GM18498 (cell line): ENCODE data around the gene RNF168.
"Not testable (repeated sequence)": the region's sequence is repeated elsewhere in the genome, so short reads cannot be mapped to it uniquely, and the experiment has no call there.

ENCODE experiments used
- ATAC-seq: cut with Tn5 transposase; IDR thresholded peaks from one replicate; pipeline ENCODE4 v1.9.1; 2021; ENCODE audit warnings: mild to moderate bottlenecking, moderate library complexity; ENCODE audit not compliant: unreplicated experiment

Gene RNF168

DNA sequence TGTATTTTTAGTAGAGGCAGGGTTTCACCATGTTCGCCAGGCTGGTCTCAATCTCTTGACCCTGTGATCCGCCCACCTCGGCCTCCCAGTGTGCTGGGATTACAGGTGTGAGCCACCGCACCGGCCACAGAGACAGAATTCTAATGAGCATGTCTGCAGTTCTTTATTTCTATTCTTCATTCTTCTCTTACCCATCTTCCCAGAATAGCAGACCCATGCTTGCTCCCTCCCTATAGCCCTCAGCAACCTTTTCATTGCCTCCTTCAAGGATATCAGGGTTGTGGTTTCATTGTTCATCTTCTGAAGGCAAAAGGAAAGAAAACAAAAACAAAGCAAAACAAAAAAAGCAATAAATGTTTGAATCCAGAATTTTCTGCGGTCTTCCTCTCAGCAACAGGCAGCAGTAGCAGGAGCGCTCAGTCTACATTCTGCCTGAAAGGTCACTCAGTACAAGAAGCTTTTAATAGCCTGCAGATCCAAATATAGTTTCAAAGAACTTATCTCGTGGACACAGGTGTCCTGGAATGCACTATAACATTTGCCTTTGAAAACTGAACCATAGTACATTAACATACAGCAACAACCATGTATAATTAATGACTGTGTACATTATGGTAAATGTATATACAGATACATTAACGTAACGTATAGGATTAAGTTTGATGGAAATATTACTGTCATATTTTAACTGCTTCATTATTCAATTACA lies 11.5 kb upstream of the RNF168 start, which contains the start of gene SMCO1:
Gene SMCO1 (minus strand): TSS at position 434 of the 709 bp plus-strand sequence. CDS start 137 bp downstream, at position 297.
- no peak for ATAC-seq

DNA sequence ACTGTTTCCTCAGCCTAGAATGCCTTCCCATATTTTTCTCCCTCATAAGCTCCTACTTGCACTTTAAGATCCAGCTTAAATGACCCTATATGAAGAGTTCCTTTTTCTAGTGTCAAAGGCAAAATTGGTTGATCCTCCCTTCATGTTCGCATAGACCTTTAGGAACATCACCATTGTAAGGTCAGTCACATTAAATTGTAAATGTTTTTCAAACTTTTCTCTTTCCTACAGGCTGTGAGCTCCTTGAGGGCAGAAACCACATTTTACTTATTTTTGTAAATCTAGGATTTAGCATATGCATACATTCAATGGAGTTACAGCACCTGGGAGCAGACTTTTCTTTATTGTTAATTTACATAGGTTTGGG lies 10.8 kb upstream of the RNF168 start:
- no peak for ATAC-seq

DNA sequence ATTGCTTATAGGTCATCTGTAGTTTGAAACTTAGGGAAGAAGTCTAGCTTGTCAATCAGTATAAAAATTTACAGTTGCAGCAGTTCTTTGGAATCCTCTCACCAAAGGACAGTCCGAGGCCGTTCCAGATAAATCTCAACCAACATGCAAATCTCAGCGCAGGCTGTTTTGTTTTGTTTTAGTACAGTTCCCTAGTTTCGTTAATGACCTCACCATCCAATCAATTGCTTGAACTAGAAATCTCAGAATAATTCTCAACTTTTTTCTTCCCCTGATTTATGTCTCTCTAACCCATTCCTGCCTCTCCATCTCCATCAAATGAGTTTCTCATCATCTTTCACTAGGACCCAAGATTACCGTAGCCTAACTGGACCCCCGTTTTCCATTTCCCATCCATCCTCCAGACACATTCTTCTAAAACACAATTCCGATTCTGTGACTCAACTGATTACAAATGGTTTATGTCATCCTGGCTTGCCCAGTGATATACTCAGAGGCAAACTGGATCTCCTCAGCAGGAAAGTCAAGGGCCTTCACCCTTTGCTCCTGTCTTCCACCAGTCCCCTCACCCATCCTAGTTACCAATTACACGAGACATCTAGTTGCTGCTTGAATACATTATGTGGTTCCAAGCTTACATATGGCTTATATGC lies 10.3 kb upstream of the RNF168 start:
- ATAC-seq: no peak

DNA sequence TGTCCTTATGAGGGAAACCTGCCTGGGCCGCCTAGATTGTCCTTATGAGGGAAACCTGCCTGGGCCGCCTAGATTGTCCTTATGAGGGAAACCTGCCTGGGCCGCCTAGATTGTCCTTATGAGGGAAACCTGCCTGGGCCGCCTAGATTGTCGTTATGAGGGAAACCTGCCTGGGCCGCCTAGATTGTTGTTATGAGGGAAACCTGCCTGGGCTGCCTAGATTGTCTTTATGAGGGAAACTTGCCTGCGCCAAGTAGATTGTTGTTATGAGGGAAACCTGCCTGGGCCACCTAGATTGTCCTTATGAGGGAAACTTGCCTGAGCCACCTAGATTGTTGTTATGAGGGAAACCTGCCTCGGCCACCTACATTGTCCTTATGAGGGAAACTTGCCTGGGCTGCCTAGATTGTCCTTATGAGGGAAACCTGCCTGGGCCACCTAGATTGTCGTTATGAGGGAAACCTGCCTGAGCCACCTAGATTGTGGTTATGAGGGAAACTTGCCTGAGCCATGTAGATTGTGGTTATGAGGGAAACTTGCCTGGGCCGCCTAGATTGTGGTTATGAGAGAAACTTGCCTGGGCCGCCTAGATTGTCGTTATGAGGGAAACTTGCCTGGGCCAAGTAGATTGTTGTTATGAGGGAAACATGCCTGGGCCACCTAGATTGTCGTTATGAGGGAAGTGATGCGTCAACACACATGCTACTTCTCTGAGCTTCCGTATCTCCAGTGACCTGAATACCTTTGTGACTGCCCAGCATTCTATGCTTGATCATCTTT lies 8.3 kb upstream of the RNF168 start:
- ATAC-seq: not testable (repeated sequence)

DNA sequence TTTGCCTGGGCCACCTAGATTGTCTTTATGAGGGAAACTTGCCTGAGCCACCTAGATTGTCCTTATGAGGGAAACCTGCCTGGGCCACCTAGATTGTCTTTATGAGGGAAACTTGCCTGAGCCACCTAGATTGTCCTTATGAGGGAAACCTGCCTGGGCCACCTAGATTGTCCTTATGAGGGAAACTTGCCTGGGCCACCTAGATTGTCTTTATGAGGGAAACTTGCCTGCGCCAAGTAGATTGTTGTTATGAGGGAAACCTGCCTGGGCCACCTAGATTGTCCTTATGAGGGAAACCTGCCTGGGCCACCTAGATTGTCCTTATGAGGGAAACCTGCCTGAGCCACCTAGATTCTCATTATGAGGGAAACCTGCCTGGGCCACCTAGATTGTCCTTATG lies 7.5 kb upstream of the RNF168 start:
- ATAC-seq: not testable (repeated sequence)

DNA sequence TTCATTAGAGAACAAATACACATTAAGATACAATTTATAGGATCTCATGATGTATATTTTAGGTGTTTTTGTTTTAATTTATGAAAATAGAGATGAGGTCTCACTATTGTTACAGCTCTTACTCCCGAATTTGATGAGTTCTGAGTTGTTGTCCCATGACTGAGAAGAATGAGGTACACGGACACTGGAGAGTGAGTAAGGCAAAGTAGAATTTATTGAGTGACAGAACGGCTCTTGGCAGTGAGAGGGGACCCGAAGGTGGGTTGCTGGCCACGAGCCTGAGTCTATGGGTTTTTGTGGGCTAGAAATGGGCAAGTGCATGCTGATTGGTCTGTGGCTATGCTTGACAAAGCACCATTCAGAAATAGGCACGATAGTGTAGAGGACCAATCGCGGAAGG lies 3.1 kb upstream of the RNF168 start:
- ATAC-seq: no peak

DNA sequence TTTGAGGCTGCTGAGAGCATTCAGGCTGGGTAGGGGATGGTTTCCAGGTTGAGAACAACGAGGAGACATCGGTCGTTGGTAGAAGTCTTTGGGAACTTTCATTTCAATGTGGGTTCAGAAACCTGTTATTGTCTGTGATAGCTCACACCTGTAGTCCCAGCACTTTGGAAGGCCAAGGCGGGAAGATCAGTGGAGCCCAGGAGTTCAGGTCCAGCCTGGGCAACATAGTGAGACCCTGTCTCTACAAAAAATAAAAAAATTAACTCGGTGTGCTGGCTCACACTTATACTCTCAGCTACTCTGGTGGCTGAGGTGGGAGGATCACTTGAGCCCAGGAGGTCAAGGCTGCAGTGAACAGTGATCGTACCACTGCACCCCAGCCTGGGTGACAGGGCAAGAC lies 988 bp upstream of the RNF168 start:
- ATAC-seq: no peak

DNA sequence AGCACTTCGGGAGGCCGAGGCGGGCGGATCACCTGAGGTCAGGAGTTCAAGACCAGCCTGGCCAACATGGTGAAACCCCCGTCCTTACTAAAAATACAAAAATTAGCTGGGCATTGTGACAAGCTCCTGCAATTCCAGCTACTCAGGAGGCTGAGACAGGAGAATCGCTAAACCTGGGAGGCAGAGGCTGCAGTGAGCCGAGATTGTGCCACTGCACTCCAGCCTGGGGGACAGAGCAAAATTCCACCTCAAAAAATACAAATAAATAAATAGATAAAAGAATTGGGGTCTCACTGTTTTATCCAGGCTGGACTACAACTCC lies 470 bp upstream of the RNF168 start:
- not testable (repeated sequence) for ATAC-seq

DNA sequence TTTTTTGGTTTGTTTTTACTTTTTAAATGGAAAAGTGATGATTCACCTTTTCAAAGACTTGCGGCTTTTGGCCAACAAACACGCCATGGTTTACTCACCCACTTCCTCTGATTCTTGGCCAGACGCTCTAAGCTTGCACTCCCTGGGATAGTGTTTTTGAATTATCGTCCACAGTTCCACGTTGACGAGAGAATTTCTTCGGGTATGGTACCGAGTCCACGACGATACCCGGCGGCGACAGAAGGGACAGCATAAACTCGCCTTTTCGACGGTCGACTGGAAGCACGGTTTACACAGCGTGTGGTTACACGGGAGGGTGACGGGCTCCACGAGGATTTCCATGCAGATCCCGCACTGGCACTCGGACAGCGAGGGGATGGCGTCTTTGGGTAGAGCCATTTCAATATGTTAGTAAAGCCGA lies 783 bp downstream of the RNF168 start:
- ATAC-seq: peak; percentile 5

DNA sequence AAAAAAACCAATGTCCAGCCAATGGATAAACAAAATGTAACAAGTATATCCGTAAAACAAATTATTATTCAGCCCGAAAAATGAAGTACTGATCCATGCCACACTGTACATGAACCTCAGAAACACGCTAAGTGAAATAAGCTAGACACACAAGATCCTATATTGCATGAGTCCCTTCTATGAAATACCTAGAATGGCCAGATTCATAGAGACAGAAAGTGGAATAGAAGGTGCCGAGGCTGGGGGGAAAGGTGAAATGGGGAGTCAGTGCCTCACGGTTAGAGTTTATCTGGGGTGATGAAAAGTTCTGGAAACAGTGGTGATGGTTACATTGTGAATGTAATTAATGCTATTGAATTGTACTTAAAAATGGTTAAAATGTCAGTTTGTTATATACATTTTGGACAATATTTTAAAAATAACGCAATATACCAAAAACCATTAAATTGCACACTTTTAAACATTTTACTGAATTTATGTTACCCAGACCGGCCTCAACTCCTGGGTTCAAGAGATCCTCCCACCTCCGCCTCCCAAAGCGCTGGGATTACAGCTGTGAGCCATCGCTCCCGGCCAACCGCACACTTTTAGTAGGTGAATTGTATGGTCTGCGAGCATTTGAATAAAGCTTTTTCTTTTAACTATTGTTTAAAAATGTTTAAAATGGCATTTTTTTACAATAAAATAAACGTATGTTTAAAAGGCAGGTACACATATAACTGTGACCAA lies 2.1 kb downstream of the RNF168 start:
- ATAC-seq: no peak

DNA sequence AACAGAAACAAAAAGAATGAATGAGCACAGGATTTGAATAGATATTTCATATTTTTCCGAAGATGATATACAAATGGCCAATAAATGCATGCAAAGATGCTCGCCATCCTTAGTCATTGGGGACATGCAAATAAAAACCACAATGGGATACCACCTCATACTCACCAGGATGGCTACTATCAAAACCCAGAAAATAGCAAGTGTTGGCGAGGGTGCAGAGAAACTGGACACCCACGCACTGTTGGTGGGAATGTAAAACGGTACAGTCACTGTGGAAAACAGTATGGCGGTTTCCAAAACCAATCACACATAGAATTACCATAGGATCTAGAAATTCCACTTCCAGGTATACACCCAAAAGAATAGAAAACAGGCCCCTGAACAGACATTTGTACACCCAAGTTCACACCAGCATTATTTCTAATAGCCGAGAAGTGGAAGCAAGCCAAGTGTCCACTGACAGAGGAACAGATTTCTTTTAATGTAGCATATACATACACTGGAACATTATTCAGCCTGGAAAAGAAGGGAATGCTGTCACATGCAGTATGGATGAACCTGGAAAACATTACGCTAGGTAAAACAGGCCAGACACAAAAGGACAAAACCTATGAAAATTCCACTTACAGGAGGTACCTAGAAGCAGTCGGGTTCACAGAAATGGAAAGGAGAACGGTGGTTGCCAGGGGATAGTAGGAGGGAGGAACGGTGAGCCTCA lies 3.6 kb downstream of the RNF168 start:
- no peak for ATAC-seq

DNA sequence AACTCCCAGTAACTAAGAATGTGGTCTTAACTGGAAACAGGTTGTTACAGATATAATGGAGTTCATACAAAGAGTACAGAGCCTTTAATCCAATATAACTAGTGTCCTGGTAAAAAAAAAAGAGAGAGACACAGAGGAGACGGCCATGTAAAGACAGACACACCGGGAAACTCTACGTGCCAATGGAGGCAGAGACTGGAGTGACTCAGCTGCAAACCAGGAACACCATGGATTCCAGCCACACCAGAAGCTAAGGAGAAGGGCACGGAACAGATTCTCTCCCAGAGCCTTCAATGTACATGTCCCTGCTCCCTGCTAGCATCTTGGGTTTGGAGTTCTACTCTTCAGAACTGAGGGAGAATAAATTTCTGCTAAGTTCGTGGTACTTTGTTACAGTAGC lies 4.5 kb downstream of the RNF168 start:
- ATAC-seq: no peak

DNA sequence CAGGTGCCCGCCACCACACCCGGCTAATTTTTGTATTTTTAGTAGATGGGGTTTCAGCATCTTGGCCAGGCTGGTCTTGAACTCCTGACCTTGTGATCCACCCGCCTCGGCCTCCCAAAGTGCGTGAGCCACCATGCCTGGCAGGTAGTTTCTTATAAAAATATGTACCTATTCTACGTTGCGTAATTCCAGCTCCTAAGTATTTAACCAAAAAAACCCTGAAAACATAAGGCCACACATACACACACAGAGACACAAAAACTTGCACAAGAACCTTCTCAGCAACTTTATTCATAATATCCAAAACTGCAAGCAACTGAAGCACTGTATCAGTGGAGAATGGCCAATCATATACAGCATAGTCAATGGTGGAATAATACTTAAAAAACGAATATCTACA lies 5.3 kb downstream of the RNF168 start:
- no peak for ATAC-seq

DNA sequence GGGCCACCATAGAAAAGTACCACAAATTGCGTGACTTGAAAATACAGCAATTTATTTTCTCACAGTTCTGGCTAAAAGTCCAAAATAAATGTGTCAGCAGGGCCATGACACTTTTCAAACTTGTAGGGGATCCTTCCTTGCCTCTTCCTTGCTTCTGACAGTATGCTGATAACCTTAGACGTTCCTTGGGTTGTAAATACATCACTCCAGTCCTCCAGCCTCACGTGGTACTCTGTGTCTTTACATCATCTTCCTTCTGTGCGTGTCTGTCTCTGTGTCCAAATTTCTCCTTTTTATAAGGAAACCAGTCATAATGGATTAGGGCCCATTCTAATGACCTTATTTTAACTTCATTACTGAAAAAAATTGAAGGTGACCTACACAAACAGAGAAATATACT lies 7.4 kb downstream of the RNF168 start:
- no peak for ATAC-seq

DNA sequence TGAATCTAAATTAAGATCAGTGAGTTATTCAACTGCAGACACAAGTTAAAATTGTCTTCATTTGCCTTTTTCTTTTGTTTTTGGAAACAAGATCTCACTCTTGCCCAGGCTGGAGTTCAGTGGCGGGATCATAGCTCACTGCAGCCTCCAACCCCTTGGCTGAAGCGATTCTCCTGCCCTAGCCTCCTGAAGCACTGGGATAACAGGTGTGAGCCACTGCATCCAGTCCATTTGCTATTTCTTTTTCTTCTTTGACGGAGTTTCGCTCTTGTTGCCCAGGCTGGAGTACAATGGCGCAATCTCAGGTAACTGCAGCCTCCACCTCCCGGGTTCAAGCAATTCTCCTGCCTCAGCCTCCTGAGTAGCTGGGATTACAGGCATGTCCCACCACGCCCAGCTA lies 10.3 kb downstream of the RNF168 start:
- no peak for ATAC-seq

DNA sequence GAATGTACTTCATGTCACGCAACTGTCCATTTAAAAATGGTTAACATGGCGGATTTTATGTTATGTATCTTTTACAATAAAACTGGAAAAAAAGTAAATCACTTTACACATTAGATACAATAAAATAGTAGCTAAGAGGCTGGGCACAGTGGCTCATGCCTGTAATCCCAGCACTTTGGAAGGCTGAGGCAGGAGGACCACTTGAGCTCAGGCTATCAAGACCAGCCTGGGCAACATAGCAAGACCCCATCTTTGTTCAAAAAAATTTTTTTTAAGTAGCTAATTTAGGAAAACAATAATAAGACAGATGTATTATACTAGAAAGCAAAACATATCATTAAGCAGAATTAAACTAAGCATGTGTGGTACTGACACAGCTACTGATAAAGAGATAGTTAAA lies 11.5 kb downstream of the RNF168 start:
- no peak for ATAC-seq

DNA sequence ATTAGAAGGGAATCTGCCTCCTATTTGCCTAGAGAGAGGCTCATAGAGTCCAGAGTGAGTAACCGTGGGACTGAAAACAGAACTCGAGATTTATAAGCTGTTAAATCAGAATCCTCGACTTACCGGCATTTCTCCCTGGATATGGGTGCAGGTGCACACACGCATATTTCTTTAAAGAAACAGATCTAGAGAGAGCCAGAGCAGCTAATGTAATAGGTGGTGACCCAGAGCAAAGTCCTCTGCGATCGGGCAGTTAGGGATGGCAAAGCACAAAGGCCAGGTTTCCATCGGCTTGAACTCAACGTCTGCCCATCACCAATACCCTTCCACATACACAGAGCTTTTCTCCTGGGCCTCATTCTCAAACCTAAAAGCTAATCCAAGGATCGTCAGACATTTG lies 13.8 kb downstream of the RNF168 start:
- ATAC-seq: no peak

DNA sequence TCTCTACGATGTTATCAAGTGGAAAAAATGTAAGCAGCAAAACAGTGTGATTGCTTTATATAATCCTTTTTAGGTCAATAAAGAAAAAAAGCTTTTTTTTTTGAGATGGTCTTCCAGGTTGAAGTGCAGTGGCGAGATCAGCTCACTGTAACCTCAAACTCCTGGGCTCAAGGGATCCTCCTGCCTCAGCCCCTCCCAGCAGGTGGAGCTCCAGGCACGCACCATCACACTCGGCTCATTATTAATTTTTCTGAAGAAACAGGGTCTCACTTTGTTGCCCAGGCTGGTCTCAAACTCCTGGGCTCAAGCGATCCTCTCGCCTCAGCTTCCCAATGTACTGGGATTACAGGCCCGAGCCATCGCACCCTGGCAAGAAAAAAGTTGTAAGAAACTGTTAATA lies 17.3 kb downstream of the RNF168 start:
- ATAC-seq: no peak

DNA sequence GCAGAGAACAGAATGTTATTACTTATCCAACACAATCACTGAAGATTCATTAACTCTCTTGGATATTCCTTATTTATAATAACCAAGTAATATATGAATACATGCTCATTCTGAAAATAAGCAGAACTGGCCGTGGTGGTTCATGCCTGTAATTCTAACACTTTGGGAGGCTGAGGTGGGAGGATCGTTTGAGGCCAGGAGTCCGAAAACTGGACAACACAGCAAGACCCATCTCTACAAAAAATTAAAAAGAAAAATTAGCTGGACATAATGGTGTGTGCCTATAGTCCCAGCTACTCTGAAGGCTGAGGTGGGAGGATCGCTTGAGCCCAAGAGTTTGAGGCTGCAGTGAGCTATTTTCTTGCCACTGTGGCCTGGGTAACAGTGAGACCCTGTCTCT lies 25.9 kb downstream of the RNF168 start:
- ATAC-seq: no peak

DNA sequence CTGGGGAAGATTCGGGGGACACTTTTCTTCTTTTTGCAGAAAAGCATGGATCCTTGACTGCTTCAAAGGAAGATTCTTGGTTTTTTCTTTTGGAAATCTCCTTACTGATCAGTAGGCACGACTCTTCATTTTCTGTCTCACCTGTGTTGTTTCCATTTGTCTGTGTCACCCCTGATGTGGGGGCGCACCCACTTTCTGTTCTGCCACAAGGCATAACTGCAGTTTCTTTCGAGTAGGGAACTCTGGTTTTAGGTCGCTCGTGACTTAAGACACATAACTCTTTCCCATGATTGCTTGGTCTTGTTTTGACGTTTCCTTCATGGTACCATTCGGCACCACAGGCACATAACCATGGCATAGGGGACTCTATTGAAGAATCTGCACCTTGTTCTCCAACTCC lies 31.3 kb downstream of the RNF168 start:
- no peak for ATAC-seq

DNA sequence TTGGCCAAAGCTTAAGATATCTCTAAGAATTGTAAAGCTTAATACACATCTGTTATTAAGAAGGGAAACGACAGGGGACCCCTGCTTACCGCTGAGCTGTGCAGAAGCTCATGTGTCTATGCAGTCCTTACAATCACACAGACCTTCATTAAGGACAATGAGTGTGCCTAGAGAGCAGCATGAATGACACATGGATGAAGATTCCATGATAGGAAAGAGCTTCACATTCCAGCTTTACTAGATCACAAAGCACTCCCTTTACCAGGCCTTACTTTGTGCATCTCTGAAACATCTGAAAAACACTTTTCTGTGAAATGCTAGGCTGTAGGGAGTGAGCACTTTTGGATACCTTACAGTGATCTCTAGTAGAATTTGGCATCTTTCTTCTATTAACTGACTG lies 32.0 kb downstream of the RNF168 start:
- ATAC-seq: no peak
